ENCODE results near the gene DTWD2.

Gene DTWD2

DNA sequence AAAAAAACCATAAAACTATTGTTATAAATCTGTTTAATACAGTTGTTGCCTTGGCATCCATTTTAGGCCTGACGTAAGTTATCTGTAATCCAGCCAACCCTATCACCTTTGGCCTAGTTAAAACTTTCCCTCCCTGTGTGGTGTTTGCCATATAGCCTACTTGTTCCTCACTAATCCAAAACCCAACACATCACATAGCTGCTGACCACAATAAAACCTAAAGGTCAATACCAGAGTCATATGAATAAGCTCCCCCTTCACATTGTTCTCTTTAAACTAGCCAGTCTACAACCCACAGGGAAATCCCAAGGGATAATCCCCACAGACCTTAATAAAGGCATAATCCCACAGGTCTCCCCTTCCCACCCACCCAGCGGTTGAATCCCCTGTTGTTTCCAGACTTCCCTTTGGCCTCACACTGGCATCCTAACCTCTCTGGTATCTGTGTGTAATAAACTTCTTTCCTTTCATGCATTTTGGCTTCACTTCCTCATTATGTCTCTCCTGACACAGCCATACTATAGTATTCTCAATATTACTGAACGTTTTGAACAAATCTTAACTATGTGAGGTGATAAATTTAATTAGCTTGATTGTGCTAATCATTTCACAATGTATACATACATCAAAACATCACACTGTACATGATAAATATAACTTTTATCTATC, 50.8 kb downstream of the DTWD2 start:
- TF ChIP-seq ZFX (IDR thresholded peaks at IDR 0.05) = no peak
- TF ChIP-seq, protein P1, sequence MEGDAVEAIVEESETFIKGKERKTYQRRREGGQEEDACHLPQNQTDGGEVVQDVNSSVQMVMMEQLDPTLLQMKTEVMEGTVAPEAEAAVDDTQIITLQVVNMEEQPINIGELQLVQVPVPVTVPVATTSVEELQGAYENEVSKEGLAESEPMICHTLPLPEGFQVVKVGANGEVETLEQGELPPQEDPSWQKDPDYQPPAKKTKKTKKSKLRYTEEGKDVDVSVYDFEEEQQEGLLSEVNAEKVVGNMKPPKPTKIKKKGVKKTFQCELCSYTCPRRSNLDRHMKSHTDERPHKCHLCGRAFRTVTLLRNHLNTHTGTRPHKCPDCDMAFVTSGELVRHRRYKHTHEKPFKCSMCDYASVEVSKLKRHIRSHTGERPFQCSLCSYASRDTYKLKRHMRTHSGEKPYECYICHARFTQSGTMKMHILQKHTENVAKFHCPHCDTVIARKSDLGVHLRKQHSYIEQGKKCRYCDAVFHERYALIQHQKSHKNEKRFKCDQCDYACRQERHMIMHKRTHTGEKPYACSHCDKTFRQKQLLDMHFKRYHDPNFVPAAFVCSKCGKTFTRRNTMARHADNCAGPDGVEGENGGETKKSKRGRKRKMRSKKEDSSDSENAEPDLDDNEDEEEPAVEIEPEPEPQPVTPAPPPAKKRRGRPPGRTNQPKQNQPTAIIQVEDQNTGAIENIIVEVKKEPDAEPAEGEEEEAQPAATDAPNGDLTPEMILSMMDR (conservative IDR thresholded peaks at IDR 0.05) = no peak
- H3K27ac ChIP-seq = no peak overlapping the region

- H3K27ac ChIP-seq = no peak overlapping the region
- TF ChIP-seq, protein P1 (conservative IDR thresholded peaks at IDR 0.05) = no peak
- TF ChIP-seq ZFX (IDR thresholded peaks at IDR 0.05) = no peak
Observed at GRCh38 chr5:118933703-118934102, 54.6 kb downstream of the DTWD2 start.

DNA sequence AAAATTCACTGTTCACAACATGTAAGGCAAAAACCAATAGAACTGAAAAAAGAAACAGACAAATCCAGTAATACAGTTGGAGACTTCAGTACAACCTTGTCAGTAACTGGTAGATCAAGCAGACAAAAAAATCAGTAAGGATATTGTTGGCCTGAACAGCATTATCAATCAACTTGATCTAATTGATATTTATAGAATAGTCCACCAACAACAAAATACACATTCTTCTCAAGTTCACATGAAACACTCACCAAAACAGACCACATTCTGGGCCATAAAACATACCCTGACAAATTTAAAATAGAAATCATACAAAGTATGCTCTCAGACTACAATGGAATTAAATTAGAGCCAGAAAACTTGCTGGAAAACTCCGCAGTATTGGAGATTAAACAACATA, 56.8 kb downstream of the DTWD2 start:
- TF ChIP-seq, protein P1 (conservative IDR thresholded peaks at IDR 0.05) = no peak
- TF ChIP-seq ZFX (IDR thresholded peaks at IDR 0.05) = no peak
- no peak overlapping the region for H3K27ac ChIP-seq

GRCh38 chr5:118924006-118924389, 64.3 kb downstream of the DTWD2 start:
- H3K27ac ChIP-seq = no peak overlapping the region
- TF ChIP-seq, protein P1 (conservative IDR thresholded peaks at IDR 0.05) = no peak
- no peak for TF ChIP-seq ZFX (IDR thresholded peaks at IDR 0.05)

- TF ChIP-seq, protein P1 (conservative IDR thresholded peaks at IDR 0.05) = no peak
- TF ChIP-seq ZFX (IDR thresholded peaks at IDR 0.05) = no peak
- H3K27ac ChIP-seq = no peak overlapping the region
Observed at GRCh38 chr5:118923295-118924005, 64.9 kb downstream of the DTWD2 start.

- no peak overlapping the region for H3K27ac ChIP-seq
- TF ChIP-seq, protein P1 (conservative IDR thresholded peaks at IDR 0.05) = no peak
Observed at GRCh38 chr5:118921866-118922265, 66.5 kb downstream of the DTWD2 start.

GRCh38 chr5:118919016-118919415, 69.3 kb downstream of the DTWD2 start:
- TF ChIP-seq, protein P1 (conservative IDR thresholded peaks at IDR 0.05) = no peak
- TF ChIP-seq ZFX (IDR thresholded peaks at IDR 0.05) = no peak

More at GRCh38 chr5:118919016-118919415, 69.3 kb downstream of the DTWD2 start:
- no peak overlapping the region for H3K27ac ChIP-seq
